GM23338 (cell line): ENCODE data around the gene DESI2. TPM values are rescaled to one million over a fixed set of nuclear protein-coding genes. Genes with fewer than 3 reads are reported as not detected.

ENCODE experiments used
- ATAC-seq: fragments of 200-7000 bp; cut with Tn5 transposase; 3 replicates; pipeline ENCODE4 v1.9.1; 2020
- DNase-seq: peaks from one replicate; pipeline ENCODE4 v3.0.0-alpha.2; 2015; ENCODE audit warnings: low spot score
- H2AFZ ChIP-seq: fragments of 200-600 bp; sonication (generic); 2 replicates; pipeline ENCODE4 v1.8.0; 2016; ENCODE audit warnings: antibody characterized with exemption, mild to moderate bottlenecking, moderate library complexity
- H3F3A ChIP-seq: fragments of 200-600 bp; sonication (generic); replicated peaks from 2 replicates; pipeline ENCODE4 v1.8.0; 2017; ENCODE audit warnings: antibody characterized with exemption, mixed run types, low read depth
- H3K27ac ChIP-seq: fragments of 200-600 bp; sonication (generic); 2 replicates; pipeline ENCODE4 v1.6.1; 2016; ENCODE audit warnings: low read depth
- H3K27me3 ChIP-seq: fragments of 200-600 bp; sonication (generic); 2 replicates; pipeline ENCODE4 v1.8.0; 2016; ENCODE audit warnings: mild to moderate bottlenecking, mixed run types, moderate library complexity; ENCODE audit not compliant: insufficient read depth
- H3K36me3 ChIP-seq: fragments of 200-600 bp; sonication (generic); 2 replicates; pipeline ENCODE4 v1.8.0; 2016; ENCODE audit warnings: mild to moderate bottlenecking; ENCODE audit not compliant: insufficient read depth
- H3K4me1 ChIP-seq: fragments of 200-600 bp; sonication (generic); 2 replicates; pipeline ENCODE4 v1.8.0; 2016; ENCODE audit warnings: mild to moderate bottlenecking, moderate library complexity; ENCODE audit not compliant: insufficient read depth
- H3K4me2 ChIP-seq: fragments of 200-600 bp; sonication (generic); 2 replicates; pipeline ENCODE4 v1.7.1; 2017; ENCODE audit warnings: mixed run types
- H3K4me3 ChIP-seq: fragments of 200-600 bp; sonication (generic); 2 replicates; pipeline ENCODE4 v1.6.1; 2016; ENCODE audit warnings: mixed run types
- H3K79me2 ChIP-seq: fragments of 200-600 bp; sonication (generic); replicated peaks from 2 replicates; pipeline ENCODE4 v1.8.0; 2017; ENCODE audit warnings: mild to moderate bottlenecking; ENCODE audit not compliant: insufficient read depth
- H3K9me2 ChIP-seq: fragments of 200-600 bp; sonication (generic); 2 replicates; pipeline ENCODE4 v1.8.0; 2017; ENCODE audit not compliant: insufficient read depth
- H4K20me1 ChIP-seq: fragments of 200-600 bp; sonication (generic); replicated peaks from 2 replicates; pipeline ENCODE4 v1.8.0; 2017; ENCODE audit warnings: mild to moderate bottlenecking; ENCODE audit not compliant: insufficient read depth
- H3K27ac Mint-ChIP-seq: 2 replicates; pipeline ENCODE4 v1.8.0; 2020; ENCODE audit warnings: inconsistent platforms, mild to moderate bottlenecking, moderate library complexity, mixed read lengths
- H3K27me3 Mint-ChIP-seq: 3 replicates; pipeline ENCODE4 v1.8.0; 2022; ENCODE audit warnings: low read depth, mild to moderate bottlenecking, moderate library complexity, mixed read lengths, inconsistent platforms; ENCODE audit not compliant: insufficient read depth, poor library complexity
- H3K36me3 Mint-ChIP-seq: 3 replicates; pipeline ENCODE4 v1.8.0; 2021; ENCODE audit warnings: low read depth, mild to moderate bottlenecking, inconsistent platforms, moderate library complexity, mixed read lengths
- H3K4me1 Mint-ChIP-seq: 3 replicates; pipeline ENCODE4 v1.8.0; 2020; ENCODE audit warnings: mild to moderate bottlenecking, inconsistent platforms, mixed read lengths
- H3K4me3 Mint-ChIP-seq: 3 replicates; pipeline ENCODE4 v1.8.0; 2021; ENCODE audit warnings: moderate library complexity, mild to moderate bottlenecking, inconsistent platforms, mixed read lengths
- H3K9me3 Mint-ChIP-seq: 3 replicates; pipeline ENCODE4 v1.8.0; 2020; ENCODE audit warnings: moderate library complexity, mild to moderate bottlenecking, inconsistent platforms, mixed read lengths
- CREB1 ChIP-seq: fragments of 250-450 bp; sonication (Bioruptor Pico); IDR thresholded peaks from 2 replicates; pipeline ENCODE4 v1.5.0; 2020; ENCODE audit warnings: low read depth, mild to moderate bottlenecking, moderate library complexity
- CTCF ChIP-seq, 2 experiments: fragments of 200-600 bp in 1 of 2; sonication (generic) in 1 of 2; conservative IDR thresholded peaks; 2 replicates each; pipeline versions ENCODE4 v1.5.1 to v1.6.1; 2016 to 2017; ENCODE audit warnings: antibody characterized with exemption in 2 of 2, low read depth in 2 of 2, mild to moderate bottlenecking in 2 of 2, moderate library complexity in 1 of 2
- ETS1 ChIP-seq: IDR thresholded peaks from 2 replicates; pipeline ENCODE4 v1.6.1; 2016; ENCODE audit warnings: antibody characterized with exemption
- EZH2 ChIP-seq: fragments of 200-600 bp; sonication (generic); IDR thresholded peaks from one replicate; pipeline ENCODE4 v1.8.0; 2017; ENCODE audit warnings: antibody characterized with exemption, mild to moderate bottlenecking, low read depth; ENCODE audit not compliant: unreplicated experiment
- EZH2phosphoT487 ChIP-seq: fragments of 200-600 bp; sonication (generic); IDR thresholded peaks from one replicate; pipeline ENCODE4 v1.8.1; 2018; ENCODE audit warnings: antibody characterized with exemption; ENCODE audit not compliant: unreplicated experiment
- JUNB ChIP-seq: IDR thresholded peaks from one replicate; pipeline ENCODE4 v1.6.1; 2016; ENCODE audit warnings: antibody characterized with exemption; ENCODE audit not compliant: unreplicated experiment
- NANOG ChIP-seq: IDR thresholded peaks from 2 replicates; pipeline ENCODE4 v1.6.1; 2016; ENCODE audit warnings: antibody characterized with exemption, borderline replicate concordance
- POLR2AphosphoS5 ChIP-seq: IDR thresholded peaks from 2 replicates; pipeline ENCODE4 v1.6.1; 2016; ENCODE audit warnings: antibody characterized with exemption, low read depth
- REST ChIP-seq: IDR thresholded peaks from one replicate; pipeline ENCODE4 v1.6.1; 2018; ENCODE audit warnings: antibody characterized with exemption; ENCODE audit not compliant: unreplicated experiment
- STAT1 ChIP-seq: IDR thresholded peaks from one replicate; pipeline ENCODE4 v1.6.1; 2016; ENCODE audit warnings: antibody characterized with exemption; ENCODE audit not compliant: unreplicated experiment
- ZNF114 ChIP-seq: fragments of 250-450 bp; sonication (Bioruptor Pico); IDR thresholded peaks from 2 replicates; pipeline ENCODE4 v1.5.0; 2020; ENCODE audit warnings: mild to moderate bottlenecking, moderate library complexity
- ZNF331 ChIP-seq: fragments of 250-450 bp; sonication (Bioruptor Pico); IDR thresholded peaks from 2 replicates; pipeline ENCODE4 v1.5.0; 2020; ENCODE audit warnings: low read depth, mild to moderate bottlenecking, moderate library complexity
- ZNF462 ChIP-seq: fragments of 250-450 bp; sonication (Bioruptor Pico); IDR thresholded peaks from 2 replicates; pipeline ENCODE4 v1.5.0; 2020; ENCODE audit warnings: mild to moderate bottlenecking, moderate library complexity
- polyA plus RNA-seq: library from polyadenylated mRNA; unstranded; fragments of >200 nt; fragmentation: Nextera tagmentation; extraction: Ambion mirVana; gene quantifications from 2 replicates; pipeline ENCODE4 v1.2.1, GENCODE V29; 2016
- total RNA-seq: library from RNA; depleted of rRNA; stranded (reverse); fragments of >200 nt; shearing (Covaris generic); gene quantifications from 2 replicates; pipeline ENCODE4 v1.2.3, GENCODE V29; 2014

The DESI2 gene
- total and polyA plus RNA-seq, 2 experiments from 2014 or later, result 145 TPM

GRCh38 chr1:244653439-244654107 lies 647 bp downstream of the DESI2 start:
- Histone ChIP-seq H3F3A (no peaks in the 10 kb centered on the region), H3K4me3 (peak overlapping the region; percentile 97), H3K79me2 (peaks cover 53% of the 10 kb centered on the region), H3K27me3 (no peaks in the 10 kb centered on the region), H3K27ac (peak overlapping the region; percentile 97), H4K20me1 (peaks cover 19% of the 10 kb centered on the region; the same call in 1 of the 2 replicates), H3K36me3 (no peaks in the 10 kb centered on the region), H3K4me1 (peaks cover 36% of the 10 kb centered on the region), H3K9me2 (peaks cover 7% of the 10 kb centered on the region; the same call in 1 of the 2 replicates), H2AFZ (no peak overlapping the region), H3K4me2 (peak overlapping the region; percentile 77)
- Mint-ChIP-seq H3K36me3 (peaks cover 19% of the 10 kb centered on the region), H3K27ac (no peak overlapping the region), H3K4me3 (no peak overlapping the region), H3K4me1 (peaks cover 38% of the 10 kb centered on the region), H3K27me3 (peaks cover 2% of the 10 kb centered on the region), H3K9me3 (no peaks in the 10 kb centered on the region)
- TF ChIP-seq EZH2, result no peak
- no peak for TF ChIP-seq CREB1
- no peak for TF ChIP-seq REST
- TF ChIP-seq ZNF331 (CRISPR knock-in tag), result no peak
- TF ChIP-seq STAT1, result no peak
- no peak for TF ChIP-seq ZNF462 (CRISPR knock-in tag)
- no peak for TF ChIP-seq CTCF (conservative IDR thresholded peaks at IDR 0.05; ENCODE audit: low read depth in 2 of 2)
- no peak for TF ChIP-seq JUNB
- TF ChIP-seq POLR2AphosphoS5, result no peak
- TF ChIP-seq ETS1, result no peak
- TF ChIP-seq ZNF114, result no peak
- TF ChIP-seq NANOG, result no peak
- TF ChIP-seq EZH2phosphoT487, result no peak
- DNase-seq (peak; percentile 44), ATAC-seq (peak; percentile 2)
